Testis (tissue), 3 donors: Measurements from ENCODE around the gene SH3RF3. TPM values are rescaled to one million over a fixed set of nuclear protein-coding genes. Genes with fewer than 3 reads are reported as not detected.

Experiments
- DNase-seq: peaks from one replicate; pipeline ENCODE4 v3.0.0-alpha.2; 2019
- H3K27ac ChIP-seq, 2 donors: fragments of 200-600 bp; sonication (generic); one replicate each; pipeline ENCODE4 v1.5.1; 2019
- H3K27me3 ChIP-seq: fragments of 200-600 bp; sonication (generic); one replicate; pipeline ENCODE4 v1.5.1; 2019
- H3K36me3 ChIP-seq: fragments of 200-600 bp; sonication (generic); one replicate; pipeline ENCODE4 v1.5.1; 2017; ENCODE audit warnings: low read depth; ENCODE audit errors: missing control alignments
- H3K4me1 ChIP-seq: fragments of 200-600 bp; sonication (generic); one replicate; pipeline ENCODE4 v1.5.1; 2019
- H3K4me3 ChIP-seq, 2 donors: fragments of 200-600 bp; sonication (generic); one replicate each; pipeline ENCODE4 v1.5.1; 2017 to 2019
- H3K9me3 ChIP-seq: fragments of 200-600 bp; sonication (generic); one replicate; pipeline ENCODE4 v1.5.1; 2017
- CTCF ChIP-seq, 3 experiments: fragments of 450-650 bp in 2 of 3; fragments of 200-600 bp in 1 of 3; sonication (generic) in 1 of 3; IDR thresholded peaks; one replicate each; pipeline ENCODE4 v1.5.1; 2016 to 2019; ENCODE audit warnings: antibody characterized with exemption in 3 of 3, mild to moderate bottlenecking in 2 of 3, moderate library complexity in 1 of 3
- POLR2A ChIP-seq: fragments of 450-650 bp; IDR thresholded peaks from one replicate; pipeline ENCODE4 v1.6.1; 2017; ENCODE audit warnings: antibody characterized with exemption, mild to moderate bottlenecking, moderate library complexity
- WGBS, 2 donors: methylation state at CpG; one replicate each; pipeline ENCODE4 v1.1.5; 2018; 5-methylcytosine and 5-hydroxymethylcytosine counted together
- intact Hi-C: fragments of 100-400 bp; cut with DNase I; formaldehyde crosslinking; loops from one replicate; pipeline ENCODE4 v1.15.1; 2023; ENCODE audit warnings: low total_unique reads
- polyA plus RNA-seq: library from polyadenylated mRNA; stranded (reverse); fragments of 350-450 nt; fragmentation: Illumina TruSeq; extraction: RNeasy Lipid Tissue Mini Kit (QIAGEN cat#74804); gene quantifications from one replicate; pipeline ENCODE4 v1.2.3, GENCODE V29; 2014; ENCODE audit warnings: low read depth, low replicate concordance; ENCODE audit not compliant: insufficient read depth
- total RNA-seq, 2 donors: library from RNA; depleted of rRNA; stranded (reverse); fragments of >200 nt; gene quantifications; one replicate each; pipeline ENCODE4 v1.2.3, GENCODE V29; 2016

The SH3RF3 gene
- total and polyA plus RNA-seq, 3 donors from 2014 or later, result 9.3 to 20.1 (median 16.5) TPM

- Histone ChIP-seq H3K9me3 (no peaks in the 10 kb centered on the region), H3K27me3 (no peaks in the 10 kb centered on the region), H3K4me1 (peaks cover 26% of the 10 kb centered on the region), H3K4me3 (no peak overlapping the region), H3K27ac (no peak overlapping the region), H3K36me3 (no peaks in the 10 kb centered on the region)
- WGBS, 2 donors, result 57 to 64% methylated on average over 12 to 15 of the region's 15 CpGs
- intact Hi-C loops, result no loop called here
- no peak for TF ChIP-seq POLR2A
- TF ChIP-seq CTCF (IDR thresholded peaks at IDR 0.05), result no peak
- DNase-seq, result peak; percentile 20
These were observed 188.6 kb downstream of the SH3RF3 start for GRCh38 chr2:109317471-109318095.

GRCh38 chr2:109318150-109318948 lies 189.3 kb downstream of the SH3RF3 start:
- no peak overlapping the region for H3K4me3 ChIP-seq
- WGBS, 2 donors, result 40 to 50% methylated on average over 18 to 22 of the region's 22 CpGs
- H3K27ac ChIP-seq, result peak overlapping the region in 1 of 2 donors; percentile 80
- no peaks in the 10 kb centered on the region for H3K36me3 ChIP-seq
- no peaks in the 10 kb centered on the region for H3K9me3 ChIP-seq
- DNase-seq, result peak; percentile 64
- peaks cover 32% of the 10 kb centered on the region for H3K4me1 ChIP-seq
- no peaks in the 10 kb centered on the region for H3K27me3 ChIP-seq
- no peak for TF ChIP-seq CTCF (IDR thresholded peaks at IDR 0.05)
- no peak for TF ChIP-seq POLR2A
- intact Hi-C loops, result no loop called here

GRCh38 chr2:109318949-109319342 lies 189.9 kb downstream of the SH3RF3 start:
- Histone ChIP-seq H3K27ac (peak overlapping the region in 1 of 2 donors; percentile 80), H3K27me3 (no peaks in the 10 kb centered on the region), H3K36me3 (no peaks in the 10 kb centered on the region), H3K4me1 (peaks cover 32% of the 10 kb centered on the region), H3K9me3 (no peaks in the 10 kb centered on the region), H3K4me3 (no peak overlapping the region)
- TF ChIP-seq POLR2A (no peak), CTCF (IDR thresholded peaks at IDR 0.05) (no peak)
- intact Hi-C loops, result no loop called here
- DNase-seq, result no peak
- 36 to 59% methylated on average over 4 of the region's 4 CpGs for WGBS, 2 donors

- H3K9me3 ChIP-seq, result no peaks in the 10 kb centered on the region
- 75 to 76% methylated on average over 13 of the region's 13 CpGs for WGBS, 2 donors
- H3K4me1 ChIP-seq, result peaks cover 33% of the 10 kb centered on the region
- intact Hi-C loops, result no loop called here
- H3K27ac ChIP-seq, result no peak overlapping the region
- H3K27me3 ChIP-seq, result no peaks in the 10 kb centered on the region
- DNase-seq, result no peak
- TF ChIP-seq POLR2A, result no peak
- TF ChIP-seq CTCF (IDR thresholded peaks at IDR 0.05), result no peak
- H3K36me3 ChIP-seq, result no peaks in the 10 kb centered on the region
- H3K4me3 ChIP-seq, result no peak overlapping the region
These were observed 191.4 kb downstream of the SH3RF3 start for GRCh38 chr2:109320195-109320922.
